ENCODE data around the gene NRXN3. TPM values are rescaled to one million over a fixed set of nuclear protein-coding genes. Genes with fewer than 3 reads are reported as not detected.

Gene NRXN3
- total RNA-seq, 1 experiment from 2014 or later = 1.1 TPM

DNA sequence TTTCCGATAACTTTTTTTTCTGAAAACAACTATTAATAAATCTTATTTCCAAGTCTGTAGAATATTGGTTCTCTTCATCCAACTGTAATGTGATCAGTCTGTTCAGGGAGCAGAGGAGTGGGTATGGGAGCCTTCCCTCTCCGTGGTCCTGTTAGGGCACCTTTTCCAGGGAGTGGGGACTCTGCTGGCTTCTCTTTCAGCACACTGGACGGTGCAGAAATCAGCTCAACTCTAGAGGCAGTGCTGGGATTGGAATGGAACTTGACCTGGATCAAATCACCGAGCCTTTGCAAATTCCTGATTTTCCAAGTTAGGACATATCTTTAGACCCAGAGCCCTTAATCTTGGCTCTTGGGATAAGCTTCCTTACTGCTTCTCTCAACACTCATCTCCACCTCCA, 1410.7 kb downstream of the NRXN3 start:
- no peak overlapping the region for H3K4me3 ChIP-seq (ENCODE audit: low read length)
- no peaks in the 10 kb centered on the region for H3K36me3 ChIP-seq (ENCODE audit: low read depth, low read length)
- H3K79me2 ChIP-seq (ENCODE audit: low read length) = no peaks in the 10 kb centered on the region
- H3K9me3 ChIP-seq (ENCODE audit: low read length) = no peaks in the 10 kb centered on the region
- H3K9ac ChIP-seq (ENCODE audit: low read length) = no peak overlapping the region
- no TSS peak for BruUV-seq (replicated peaks)
- H3F3A ChIP-seq (ENCODE audit: low read length, unreplicated experiment) = no peaks in the 10 kb centered on the region
- ATAC-seq (no peak), DNase-seq (no peak)
- ChIA-PET CTCF (no interaction called here), POLR2A (ENCODE audit: unreplicated experiment) (no interaction called here)
- no peak overlapping the region for H2AFZ ChIP-seq (ENCODE audit: low read length)
- no peak overlapping the region for H3K27ac ChIP-seq (ENCODE audit: low read length)
- H4K20me1 ChIP-seq (ENCODE audit: low read length) = no peaks in the 10 kb centered on the region
- H3K4me1 ChIP-seq (ENCODE audit: insufficient read depth, low read length) = peaks cover 8% of the 10 kb centered on the region; the same call in 1 of the 2 replicates
- TF ChIP-seq EZH2phosphoT487 (IDR thresholded peaks at IDR 0.05; ENCODE audit: borderline replicate concordance, low read length) (no peak), EZH2 (IDR thresholded peaks at IDR 0.05; ENCODE audit: low read length, unreplicated experiment) (no peak), CTCF (conservative IDR thresholded peaks at IDR 0.05; ENCODE audit: low read depth, low read length) (no peak)
- no peaks in the 10 kb centered on the region for H3K27me3 ChIP-seq (ENCODE audit: low read length)
- H3K4me2 ChIP-seq (ENCODE audit: low read length) = no peak overlapping the region
- intact Hi-C loops (cut with micrococcal nuclease) = no loop called here
- H3K9me2 ChIP-seq (replicated peaks; ENCODE audit: low read length) = no peaks in the 10 kb centered on the region

- H2AFZ ChIP-seq (ENCODE audit: low read length) = no peak overlapping the region
- peak; percentile 20 for DNase-seq
- H3K27ac ChIP-seq (ENCODE audit: low read length) = no peak overlapping the region
- H3K4me1 ChIP-seq (ENCODE audit: insufficient read depth, low read length) = peaks cover 8% of the 10 kb centered on the region; the same call in 1 of the 2 replicates
- H3F3A ChIP-seq (ENCODE audit: low read length, unreplicated experiment) = no peaks in the 10 kb centered on the region
- intact Hi-C loops (cut with micrococcal nuclease) = no loop called here
- POLR2A ChIA-PET (ENCODE audit: unreplicated experiment) = interaction anchor here (0.6 kb wide), 1 partner anchor 807 kb away, joined by 3 read pairs; no protein-coding TSS in a partner anchor
- CTCF ChIA-PET = interaction anchor here (0.6 to 0.7 kb wide), 2 partner anchors 380 to 622 kb away, joined by 3 to 4 read pairs; no protein-coding TSS in a partner anchor
- H3K36me3 ChIP-seq (ENCODE audit: low read depth, low read length) = no peaks in the 10 kb centered on the region
- no peaks in the 10 kb centered on the region for H3K9me2 ChIP-seq (replicated peaks; ENCODE audit: low read length)
- no peak overlapping the region for H3K4me2 ChIP-seq (ENCODE audit: low read length)
- H3K27me3 ChIP-seq (ENCODE audit: low read length) = no peaks in the 10 kb centered on the region
- no peak for TF ChIP-seq EZH2 (IDR thresholded peaks at IDR 0.05; ENCODE audit: low read length, unreplicated experiment)
- no peak for TF ChIP-seq EZH2phosphoT487 (IDR thresholded peaks at IDR 0.05; ENCODE audit: borderline replicate concordance, low read length)
- no peak for TF ChIP-seq CTCF (conservative IDR thresholded peaks at IDR 0.05; ENCODE audit: low read depth, low read length)
- H3K9ac ChIP-seq (ENCODE audit: low read length) = no peak overlapping the region
- ATAC-seq = peak; percentile 53
- BruUV-seq (replicated peaks) = no TSS peak
- no peaks in the 10 kb centered on the region for H3K79me2 ChIP-seq (ENCODE audit: low read length)
- H4K20me1 ChIP-seq (ENCODE audit: low read length) = no peaks in the 10 kb centered on the region
- no peak overlapping the region for H3K4me3 ChIP-seq (ENCODE audit: low read length)
- no peaks in the 10 kb centered on the region for H3K9me3 ChIP-seq (ENCODE audit: low read length)
These were observed 1411.9 kb downstream of the NRXN3 start for GRCh38 chr14:79581912-79582576.
